Hindlimb muscle (tissue), 1 donor: Measurements from ENCODE around the gene SLC25A1. TPM values are rescaled to one million over a fixed set of nuclear protein-coding genes. Genes with fewer than 3 reads are reported as not detected.

Experiments used
- DNase-seq: peaks from one replicate; pipeline ENCODE4 v3.0.0-alpha.2; 2013
- polyA plus RNA-seq: library from polyadenylated mRNA; unstranded; fragments of 120-200 nt; gene quantifications from one replicate; pipeline ENCODE4 v1.2.1, GENCODE V29; 2013; ENCODE audit not compliant: insufficient read length

Gene SLC25A1
- polyA plus RNA-seq, 1 donor = 20.4 TPM

GRCh38 chr22:19137384-19138216 lies 40.9 kb downstream of the SLC25A1 start:
- no peak for DNase-seq

- DNase-seq = no peak
Observed at GRCh38 chr22:19136915-19137314, 41.6 kb downstream of the SLC25A1 start.

- no peak for DNase-seq
Observed at GRCh38 chr22:19134874-19135273, 43.7 kb downstream of the SLC25A1 start.

- DNase-seq = no peak
Observed at GRCh38 chr22:19134176-19134831, 44.2 kb downstream of the SLC25A1 start.

- no peak for DNase-seq
Observed at GRCh38 chr22:19133561-19133960, 45.0 kb downstream of the SLC25A1 start.

- no peak for DNase-seq
Observed at GRCh38 chr22:19132693-19133400, 45.7 kb downstream of the SLC25A1 start.

GRCh38 chr22:19132153-19132552 lies 46.4 kb downstream of the SLC25A1 start:
- DNase-seq = no peak

- no peak for DNase-seq
Observed at GRCh38 chr22:19131685-19132015, 46.9 kb downstream of the SLC25A1 start.

- no peak for DNase-seq
Observed at GRCh38 chr22:19130959-19131684, 47.4 kb downstream of the SLC25A1 start, which contains the start of gene TSSK2. TSS of gene TSSK2 (plus strand) at chr22:19131308. CDS start at chr22:19131400, 92 bp downstream.

GRCh38 chr22:19129871-19130270 lies 48.7 kb downstream of the SLC25A1 start:
- DNase-seq = no peak

GRCh38 chr22:19128946-19129727 lies 49.4 kb downstream of the SLC25A1 start:
- no peak for DNase-seq

- DNase-seq = no peak
Observed at GRCh38 chr22:19128009-19128401, 50.5 kb downstream of the SLC25A1 start.

GRCh38 chr22:19127329-19128008 lies 51.1 kb downstream of the SLC25A1 start:
- no peak for DNase-seq

GRCh38 chr22:19126309-19127273 lies 51.9 kb downstream of the SLC25A1 start:
- no peak for DNase-seq

Other genes starting within 250 kb of the SLC25A1 start
- gene PRODH, start 242.4 kb downstream of the SLC25A1 start, polyA plus RNA-seq = 8.8 TPM
- 49.1 TPM for gene DGCR2, start 56.3 kb downstream of the SLC25A1 start, polyA plus RNA-seq
- 0.56 TPM for gene TSSK2, start 47.4 kb downstream of the SLC25A1 start, polyA plus RNA-seq
- 15.2 TPM for gene ESS2, start 34.1 kb downstream of the SLC25A1 start, polyA plus RNA-seq
- gene GSC2, start 28.4 kb downstream of the SLC25A1 start, polyA plus RNA-seq = not detected
- gene CLTCL1, start 113.0 kb upstream of the SLC25A1 start, polyA plus RNA-seq = 36.3 TPM